GM23248 (cell line): ENCODE measurements around the gene EIF4A3. TPM values are rescaled to one million over a fixed set of nuclear protein-coding genes. Genes with fewer than 3 reads are reported as not detected.

Experiments
- DNase-seq: peaks from one replicate; pipeline ENCODE4 v3.0.0-alpha.2; 2015
- H2AFZ ChIP-seq: fragments of 200-600 bp; sonication (generic); 2 replicates; pipeline ENCODE4 v1.6.1; 2016; ENCODE audit warnings: antibody characterized with exemption
- H3F3A ChIP-seq: fragments of 200-600 bp; sonication (generic); 2 replicates; pipeline ENCODE4 v1.6.1; 2016; ENCODE audit warnings: mild to moderate bottlenecking, antibody characterized with exemption, mixed run types; ENCODE audit not compliant: insufficient read depth
- H3K27ac ChIP-seq: fragments of 200-600 bp; sonication (generic); 2 replicates; pipeline ENCODE4 v1.5.1; 2016; ENCODE audit warnings: mild to moderate bottlenecking
- H3K27me3 ChIP-seq: fragments of 200-600 bp; sonication (generic); replicated peaks from 2 replicates; pipeline ENCODE4 v1.6.1; 2016; ENCODE audit warnings: mild to moderate bottlenecking; ENCODE audit not compliant: insufficient read depth
- H3K36me3 ChIP-seq: fragments of 200-600 bp; sonication (generic); 2 replicates; pipeline ENCODE4 v1.6.1; 2016; ENCODE audit warnings: low read depth, mild to moderate bottlenecking
- H3K4me1 ChIP-seq: fragments of 200-600 bp; sonication (generic); 2 replicates; pipeline ENCODE4 v1.6.1; 2016; ENCODE audit warnings: mild to moderate bottlenecking; ENCODE audit not compliant: insufficient read depth
- H3K4me2 ChIP-seq: fragments of 200-600 bp; sonication (generic); one replicate; pipeline ENCODE4 v1.6.1; 2016; ENCODE audit warnings: mild to moderate bottlenecking; ENCODE audit not compliant: unreplicated experiment
- H3K4me3 ChIP-seq: fragments of 200-600 bp; sonication (generic); 2 replicates; pipeline ENCODE4 v1.5.1; 2016; ENCODE audit warnings: mild to moderate bottlenecking
- H3K79me2 ChIP-seq: fragments of 200-600 bp; sonication (generic); 2 replicates; pipeline ENCODE4 v1.6.1; 2016; ENCODE audit warnings: mild to moderate bottlenecking; ENCODE audit not compliant: insufficient read depth
- H3K9ac ChIP-seq: fragments of 200-600 bp; sonication (generic); 2 replicates; pipeline ENCODE4 v1.6.1; 2016; ENCODE audit warnings: mild to moderate bottlenecking
- H3K9me2 ChIP-seq: fragments of 200-600 bp; sonication (generic); 2 replicates; pipeline ENCODE4 v1.6.1; 2016; ENCODE audit warnings: mixed run types, mild to moderate bottlenecking, moderate library complexity; ENCODE audit not compliant: insufficient read depth
- H3K9me3 ChIP-seq: fragments of 200-600 bp; sonication (generic); one replicate; pipeline ENCODE4 v1.6.1; 2017; ENCODE audit warnings: low read depth
- H4K20me1 ChIP-seq: fragments of 200-600 bp; sonication (generic); 2 replicates; pipeline ENCODE4 v1.6.0; 2016; ENCODE audit not compliant: insufficient read depth
- EZH2 ChIP-seq: fragments of 200-600 bp; sonication (generic); IDR thresholded peaks from 2 replicates; pipeline ENCODE4 v1.6.1; 2018; ENCODE audit warnings: antibody characterized with exemption, mild to moderate bottlenecking; ENCODE audit not compliant: insufficient read depth, poor library complexity, severe bottlenecking
- EZH2phosphoT487 ChIP-seq: fragments of 200-600 bp; sonication (generic); IDR thresholded peaks from 2 replicates; pipeline ENCODE4 v1.6.1; 2018; ENCODE audit warnings: antibody characterized with exemption, moderate library complexity, mild to moderate bottlenecking, low read depth; ENCODE audit not compliant: insufficient read depth
- WGBS, 2 experiments: methylation state at CpG; one replicate each; pipeline ENCODE4 v1.1.6; 2015 to 2017; ENCODE audit warnings: low lambda C conversion rate in 2 of 2, low coverage in 1 of 2; ENCODE audit errors: missing lambda C conversion rate in 2 of 2; 5-methylcytosine and 5-hydroxymethylcytosine counted together
- in situ Hi-C: fragments of 300-500 bp; cut with MboI; formaldehyde crosslinking; loops from 2 replicates; pipeline ENCODE4 v1.15.0; 2020
- polyA plus RNA-seq: library from polyadenylated mRNA; unstranded; fragments of >200 nt; fragmentation: Nextera tagmentation; extraction: Ambion mirVana; gene quantifications from 2 replicates; pipeline ENCODE4 v1.2.1, GENCODE V29; 2016
- total RNA-seq: library from RNA; depleted of rRNA; stranded (reverse); fragments of >200 nt; shearing (Covaris generic); gene quantifications from 2 replicates; pipeline ENCODE4 v1.2.3, GENCODE V29; 2014

The EIF4A3 gene
- total and polyA plus RNA-seq, 2 experiments from 2014 or later = 75.1 to 129 TPM

DNA sequence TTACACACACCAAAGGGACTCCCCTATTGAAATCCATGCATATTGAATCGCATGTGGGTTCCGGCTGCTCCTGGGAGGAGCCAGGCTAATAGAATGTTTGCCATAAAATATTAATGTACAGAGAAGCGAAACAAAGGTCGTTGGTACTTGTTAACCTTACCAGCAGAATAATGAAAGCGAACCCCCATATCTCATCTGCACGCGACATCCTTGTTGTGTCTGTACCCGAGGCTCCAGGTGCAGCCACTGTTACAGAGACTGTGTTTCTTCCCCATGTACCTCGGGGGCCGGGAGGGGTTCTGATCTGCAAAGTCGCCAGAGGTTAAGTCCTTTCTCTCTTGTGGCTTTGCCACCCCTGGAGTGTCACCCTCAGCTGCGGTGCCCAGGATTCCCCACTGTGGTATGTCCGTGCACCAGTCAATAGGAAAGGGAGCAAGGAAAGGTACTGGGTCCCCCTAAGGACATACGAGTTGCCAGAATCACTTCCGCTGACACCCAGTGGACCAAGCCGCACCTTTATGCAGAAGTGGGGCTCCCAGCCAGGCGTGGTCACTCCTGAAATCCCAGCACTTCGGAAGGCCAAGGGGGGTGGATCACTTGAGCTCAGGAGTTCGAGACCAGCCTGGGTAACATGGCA lies 43.4 kb downstream of the EIF4A3 start:
- Histone ChIP-seq H3F3A (no peaks in the 10 kb centered on the region), H2AFZ (no peak overlapping the region)

DNA sequence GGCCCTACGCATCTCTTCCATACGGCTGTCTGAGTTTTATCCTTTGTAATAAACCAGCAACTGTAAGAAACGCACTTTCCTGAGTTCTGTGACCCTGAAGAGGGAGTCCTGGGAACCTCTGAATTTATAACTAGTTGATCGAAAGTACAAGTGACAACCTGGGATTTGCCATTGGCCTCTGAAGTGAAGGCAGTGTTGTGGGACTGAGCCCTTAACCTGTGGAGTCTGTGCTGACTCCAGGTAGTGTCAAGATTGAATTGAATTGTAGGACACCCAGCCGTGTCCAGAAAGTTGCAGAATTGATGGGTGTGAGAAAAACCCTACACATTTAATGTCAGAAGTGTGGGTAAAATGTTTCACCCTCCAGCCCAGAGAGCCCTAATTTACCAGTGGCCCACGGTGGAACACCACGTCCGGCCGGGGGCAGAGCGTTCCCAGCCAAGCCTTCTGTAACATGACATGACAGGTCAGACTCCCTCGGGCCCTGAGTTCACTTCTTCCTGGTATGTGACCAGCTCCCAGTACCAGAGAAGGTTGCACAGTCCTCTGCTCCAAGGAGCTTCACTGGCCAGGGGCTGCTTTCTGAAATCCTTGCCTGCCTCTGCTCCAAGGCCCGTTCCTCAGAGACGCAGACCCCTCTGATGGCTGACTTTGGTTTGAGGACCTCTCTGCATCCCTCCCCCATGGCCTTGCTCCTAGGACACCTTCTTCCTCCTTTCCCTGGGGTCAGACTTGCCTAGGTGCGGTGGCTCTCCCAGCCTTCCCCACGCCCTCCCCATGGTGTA lies 44.1 kb downstream of the EIF4A3 start:
- H3K9me3 ChIP-seq = no peaks in the 10 kb centered on the region
- no peaks in the 10 kb centered on the region for H3K27me3 ChIP-seq
- H3K9ac ChIP-seq = no peak overlapping the region
- in situ Hi-C loops = no loop called here
- H4K20me1 ChIP-seq = no peaks in the 10 kb centered on the region
- no peak overlapping the region for H3K27ac ChIP-seq
- H3K4me1 ChIP-seq = peaks cover 5% of the 10 kb centered on the region
- H3K4me3 ChIP-seq = no peak overlapping the region
- H3K36me3 ChIP-seq = no peaks in the 10 kb centered on the region
- H3K4me2 ChIP-seq = no peak overlapping the region
- H3F3A ChIP-seq = no peaks in the 10 kb centered on the region
- H2AFZ ChIP-seq = no peak overlapping the region
- TF ChIP-seq EZH2 = no peak
- no peak for TF ChIP-seq EZH2phosphoT487
- no peaks in the 10 kb centered on the region for H3K9me2 ChIP-seq
- H3K79me2 ChIP-seq = no peaks in the 10 kb centered on the region
- DNase-seq = no peak
- WGBS, 2 experiments = 84 to 88% methylated on average over 15 of the region's 15 CpGs

More for the DNA sequence above, 43.4 kb downstream of the EIF4A3 start:
- Histone ChIP-seq H3K9me2 (no peaks in the 10 kb centered on the region), H3K9me3 (no peaks in the 10 kb centered on the region), H3K27ac (no peak overlapping the region), H3K27me3 (no peaks in the 10 kb centered on the region), H3K4me3 (no peak overlapping the region), H3K9ac (no peak overlapping the region), H3K4me1 (peaks cover 5% of the 10 kb centered on the region), H4K20me1 (no peaks in the 10 kb centered on the region), H3K36me3 (no peaks in the 10 kb centered on the region), H3K79me2 (no peaks in the 10 kb centered on the region), H3K4me2 (no peak overlapping the region)
- no peak for DNase-seq
- TF ChIP-seq EZH2phosphoT487 (no peak), EZH2 (no peak)
- in situ Hi-C loops = no loop called here
- WGBS, 2 experiments = 87 to 88% methylated on average over 19 of the region's 19 CpGs

- Histone ChIP-seq H3K27ac (no peak overlapping the region), H3K9ac (peak overlapping the region; percentile 83), H4K20me1 (no peaks in the 10 kb centered on the region), H3K4me2 (peak overlapping the region; percentile 83), H3K9me2 (no peaks in the 10 kb centered on the region), H3K36me3 (no peaks in the 10 kb centered on the region), H3F3A (no peaks in the 10 kb centered on the region), H2AFZ (peak overlapping the region; percentile 94), H3K9me3 (no peaks in the 10 kb centered on the region), H3K27me3 (no peaks in the 10 kb centered on the region), H3K4me3 (peak overlapping the region; percentile 87), H3K4me1 (peaks cover 5% of the 10 kb centered on the region), H3K79me2 (no peaks in the 10 kb centered on the region)
- in situ Hi-C loops = no loop called here
- DNase-seq = peak; percentile 51
- WGBS, 2 experiments = 27 to 30% methylated on average over 21 of the region's 21 CpGs
- TF ChIP-seq EZH2phosphoT487 (no peak), EZH2 (no peak)
Measured at GRCh38 chr17:80101946-80102663, 44.8 kb downstream of the EIF4A3 start.

DNA sequence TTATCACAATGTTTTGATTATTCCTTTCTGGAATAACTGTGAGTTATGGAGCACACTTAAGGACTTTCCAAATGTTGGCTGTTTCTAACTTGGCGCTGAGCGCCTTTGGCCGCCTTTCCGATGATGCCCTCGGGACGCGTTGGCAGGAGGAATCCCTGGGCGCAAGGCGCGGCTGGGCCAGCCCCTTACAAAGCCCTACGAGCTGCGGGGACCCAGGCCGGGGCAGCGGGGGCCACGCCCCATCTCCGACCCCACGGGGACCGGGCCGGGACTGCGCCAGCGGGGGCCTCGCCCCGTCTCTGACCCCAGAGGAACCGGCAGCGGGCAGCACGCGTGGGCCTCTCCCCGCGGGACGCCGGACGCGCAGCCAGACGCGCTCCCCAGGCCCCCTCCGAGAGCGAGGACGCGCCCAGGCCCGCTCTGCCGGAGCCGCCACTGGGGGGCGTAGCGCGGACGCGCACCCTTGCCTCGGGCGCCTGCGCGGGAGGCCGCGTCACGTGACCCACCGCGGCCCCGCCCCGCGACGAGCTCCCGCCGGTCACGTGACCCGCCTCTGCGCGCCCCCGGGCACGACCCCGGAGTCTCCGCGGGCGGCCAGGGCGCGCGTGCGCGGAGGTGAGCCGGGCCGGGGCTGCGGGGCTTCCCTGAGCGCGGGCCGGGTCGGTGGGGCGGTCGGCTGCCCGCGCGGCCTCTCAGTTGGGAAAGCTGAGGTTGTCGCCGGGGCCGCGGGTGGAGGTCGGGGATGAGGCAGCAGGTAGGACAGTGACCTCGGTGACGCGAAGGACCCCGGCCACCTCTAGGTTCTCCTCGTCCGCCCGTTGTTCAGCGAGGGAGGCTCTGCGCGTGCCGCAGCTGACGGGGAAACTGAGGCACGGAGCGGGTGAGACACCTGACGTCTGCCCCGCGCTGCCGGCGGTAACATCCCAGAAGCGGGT lies 45.6 kb downstream of the EIF4A3 start, which contains the start of gene GAA:
Gene GAA, plus strand, starts transcription at position 571 of the 935 bp plus-strand sequence. CDS start 3,006 bp downstream, outside the sequence.
- no peaks in the 10 kb centered on the region for H3K27me3 ChIP-seq
- 0 to 1% methylated on average over 82 to 86 of the region's 114 CpGs for WGBS, 2 experiments
- in situ Hi-C loops = no loop called here
- DNase-seq = peak; percentile 93
- H3K9me3 ChIP-seq = no peaks in the 10 kb centered on the region
- H2AFZ ChIP-seq = peak within 1 kb of the TSS; percentile 97
- TF ChIP-seq EZH2phosphoT487 (no peak), EZH2 (no peak)
- no peaks in the 10 kb centered on the region for H3K9me2 ChIP-seq
- peaks cover 5% of the 10 kb centered on the region for H3K4me1 ChIP-seq
- peak within 1 kb of the TSS; percentile 44 for H3K27ac ChIP-seq
- peak within 1 kb of the TSS; percentile 87 for H3K4me3 ChIP-seq
- H3F3A ChIP-seq = no peaks in the 10 kb centered on the region
- no peaks in the 10 kb centered on the region for H3K79me2 ChIP-seq
- no peaks in the 10 kb centered on the region for H3K36me3 ChIP-seq
- peak within 1 kb of the TSS; percentile 89 for H3K4me2 ChIP-seq
- H4K20me1 ChIP-seq = no peaks in the 10 kb centered on the region
- H3K9ac ChIP-seq = peak within 1 kb of the TSS; percentile 87
